Peyer's patch (tissue), 4 donors: Measurements from ENCODE around the gene DDX42.

Source experiments
- POLR2A ChIP-seq, 2 donors: fragments of 450-650 bp; IDR thresholded peaks; one replicate each; pipeline ENCODE4 v1.5.1; 2017; ENCODE audit warnings: antibody characterized with exemption in 2 of 2, mild to moderate bottlenecking in 2 of 2, moderate library complexity in 2 of 2
- TF ChIP-seq, protein P1 (sequence below), 6 experiments: fragments of 450-650 bp in 4 of 6; fragments of 200-600 bp in 2 of 6; sonication (generic) in 1 of 6; IDR thresholded peaks; one replicate each; pipeline ENCODE4 v1.5.1; 2017 to 2019; ENCODE audit warnings: antibody characterized with exemption in 6 of 6, mild to moderate bottlenecking in 3 of 6, moderate library complexity in 1 of 6

DNA sequence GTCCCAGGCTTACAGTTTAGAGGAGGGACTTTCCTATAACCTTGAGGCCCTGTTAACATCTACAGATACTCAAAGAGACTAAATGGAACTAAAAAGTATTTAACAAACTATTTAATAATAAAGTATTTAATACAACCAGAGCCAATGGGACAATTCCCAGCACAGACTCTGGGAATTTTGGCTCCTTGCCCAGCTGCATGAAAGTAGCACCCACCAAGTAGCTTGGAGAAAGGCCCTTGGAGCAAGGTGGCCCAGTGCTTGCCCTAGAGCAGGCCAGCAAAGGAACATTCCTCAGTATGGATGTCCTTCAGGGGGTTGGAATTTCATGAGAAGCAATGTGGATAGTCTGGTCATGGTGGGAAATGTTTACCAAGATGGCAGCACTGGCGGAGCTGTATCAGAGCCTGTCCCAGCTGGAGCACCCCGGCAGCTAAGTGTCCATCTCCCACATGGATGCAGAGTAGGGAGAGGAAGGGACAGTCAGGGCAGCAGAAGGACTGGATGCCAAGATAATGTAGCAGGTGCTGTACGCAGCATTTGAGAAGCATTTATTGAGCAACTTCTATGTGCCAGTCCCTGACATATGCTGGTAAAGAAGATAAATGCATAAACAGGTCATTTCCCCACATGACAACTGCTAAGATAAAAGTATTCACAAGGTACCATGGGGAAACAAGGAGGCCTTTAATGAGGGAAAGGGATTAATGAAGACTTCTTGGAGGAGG, 73.7 kb downstream of the DDX42 start:
- TF ChIP-seq, protein P1, sequence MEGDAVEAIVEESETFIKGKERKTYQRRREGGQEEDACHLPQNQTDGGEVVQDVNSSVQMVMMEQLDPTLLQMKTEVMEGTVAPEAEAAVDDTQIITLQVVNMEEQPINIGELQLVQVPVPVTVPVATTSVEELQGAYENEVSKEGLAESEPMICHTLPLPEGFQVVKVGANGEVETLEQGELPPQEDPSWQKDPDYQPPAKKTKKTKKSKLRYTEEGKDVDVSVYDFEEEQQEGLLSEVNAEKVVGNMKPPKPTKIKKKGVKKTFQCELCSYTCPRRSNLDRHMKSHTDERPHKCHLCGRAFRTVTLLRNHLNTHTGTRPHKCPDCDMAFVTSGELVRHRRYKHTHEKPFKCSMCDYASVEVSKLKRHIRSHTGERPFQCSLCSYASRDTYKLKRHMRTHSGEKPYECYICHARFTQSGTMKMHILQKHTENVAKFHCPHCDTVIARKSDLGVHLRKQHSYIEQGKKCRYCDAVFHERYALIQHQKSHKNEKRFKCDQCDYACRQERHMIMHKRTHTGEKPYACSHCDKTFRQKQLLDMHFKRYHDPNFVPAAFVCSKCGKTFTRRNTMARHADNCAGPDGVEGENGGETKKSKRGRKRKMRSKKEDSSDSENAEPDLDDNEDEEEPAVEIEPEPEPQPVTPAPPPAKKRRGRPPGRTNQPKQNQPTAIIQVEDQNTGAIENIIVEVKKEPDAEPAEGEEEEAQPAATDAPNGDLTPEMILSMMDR (IDR thresholded peaks at IDR 0.05): no peak
- TF ChIP-seq POLR2A (IDR thresholded peaks at IDR 0.05): no peak
